HG03520 (cell line): ENCODE data around the gene TAS2R1.

Source experiments
- ATAC-seq: cut with Tn5 transposase; IDR thresholded peaks from one replicate; pipeline ENCODE4 v1.9.1; 2021; ENCODE audit warnings: mild to moderate bottlenecking, moderate library complexity; ENCODE audit not compliant: unreplicated experiment

The TAS2R1 gene, protein sequence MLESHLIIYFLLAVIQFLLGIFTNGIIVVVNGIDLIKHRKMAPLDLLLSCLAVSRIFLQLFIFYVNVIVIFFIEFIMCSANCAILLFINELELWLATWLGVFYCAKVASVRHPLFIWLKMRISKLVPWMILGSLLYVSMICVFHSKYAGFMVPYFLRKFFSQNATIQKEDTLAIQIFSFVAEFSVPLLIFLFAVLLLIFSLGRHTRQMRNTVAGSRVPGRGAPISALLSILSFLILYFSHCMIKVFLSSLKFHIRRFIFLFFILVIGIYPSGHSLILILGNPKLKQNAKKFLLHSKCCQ

DNA sequence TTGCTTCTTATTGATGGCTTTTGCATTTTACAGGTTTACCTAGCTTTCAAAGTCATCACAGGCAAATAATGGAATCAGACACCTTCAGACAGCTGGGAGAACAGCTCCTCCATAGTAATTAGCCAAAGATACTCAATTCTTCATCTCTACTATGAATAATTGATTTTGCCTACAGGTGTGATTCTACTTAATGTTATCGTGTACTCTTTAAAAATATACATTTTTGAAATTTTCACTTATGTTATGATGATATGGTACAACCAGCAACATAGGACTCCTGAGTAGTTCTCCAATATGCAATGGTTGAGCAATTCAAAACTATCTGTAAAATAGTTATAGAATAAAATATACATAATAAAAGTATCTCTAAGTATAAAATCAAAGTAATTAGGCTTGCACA, at the start of gene TAS2R1:
Gene TAS2R1 (minus strand): TSS at position 101 of the 400 bp plus-strand sequence. CDS start 319 bp downstream, outside the sequence.
- no peak for ATAC-seq

DNA sequence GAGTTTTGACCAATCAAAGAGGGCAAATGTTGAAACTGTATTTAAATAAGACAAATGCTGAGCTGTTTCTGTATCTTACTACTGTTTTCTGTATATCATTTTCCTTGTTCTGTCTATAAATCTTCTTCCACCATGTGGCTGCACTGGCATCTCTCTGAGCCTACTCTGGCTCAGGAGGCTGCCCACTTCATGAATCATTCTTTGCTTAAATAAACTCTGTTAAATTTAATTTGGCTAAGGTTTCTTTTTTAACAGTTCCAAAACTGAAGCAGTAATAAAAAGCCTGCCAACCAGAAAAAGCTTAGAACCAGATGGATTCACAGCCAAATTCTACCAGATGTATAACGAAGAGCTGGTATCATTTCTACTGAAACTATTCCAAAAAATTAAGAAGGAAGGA, 40.2 kb upstream of the TAS2R1 start:
- no peak for ATAC-seq

DNA sequence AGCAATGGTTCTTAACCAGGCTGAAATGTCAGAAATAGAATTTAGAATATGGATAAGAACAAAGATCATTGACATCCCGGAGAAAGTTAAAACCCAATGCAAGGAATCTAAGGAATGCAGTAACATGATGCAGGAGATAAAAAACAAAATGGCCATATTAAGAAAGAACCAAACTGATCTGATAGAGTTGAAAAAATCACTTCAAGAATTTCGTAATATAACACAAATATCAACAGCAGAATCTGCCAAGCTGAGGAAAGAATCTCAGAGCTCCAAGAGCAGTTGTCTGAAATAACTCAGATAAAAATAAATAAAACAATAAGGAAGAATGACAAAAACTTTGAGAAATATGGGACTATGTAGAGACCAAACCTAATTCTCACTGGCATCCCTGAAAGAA, 37.8 kb upstream of the TAS2R1 start:
- no peak for ATAC-seq

DNA sequence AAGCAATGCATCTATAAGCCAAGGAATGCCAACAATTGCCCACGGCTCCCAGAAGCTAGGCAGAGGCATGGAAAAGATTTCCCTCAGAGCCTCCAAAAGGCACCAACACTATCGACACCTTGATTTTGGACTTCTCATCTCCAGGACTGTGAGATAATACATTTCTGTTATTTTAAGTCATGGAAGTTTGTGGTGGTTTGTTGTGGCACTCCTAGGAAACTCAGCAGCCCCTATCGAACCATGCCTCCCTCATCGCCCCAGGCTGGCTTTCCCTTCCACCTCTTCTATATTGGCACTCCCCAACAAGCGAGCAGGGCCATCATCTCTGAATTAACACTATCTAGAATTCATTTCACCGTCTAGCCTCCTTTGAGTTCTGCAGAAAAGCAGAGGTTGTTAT, 33.7 kb upstream of the TAS2R1 start:
- no peak for ATAC-seq

DNA sequence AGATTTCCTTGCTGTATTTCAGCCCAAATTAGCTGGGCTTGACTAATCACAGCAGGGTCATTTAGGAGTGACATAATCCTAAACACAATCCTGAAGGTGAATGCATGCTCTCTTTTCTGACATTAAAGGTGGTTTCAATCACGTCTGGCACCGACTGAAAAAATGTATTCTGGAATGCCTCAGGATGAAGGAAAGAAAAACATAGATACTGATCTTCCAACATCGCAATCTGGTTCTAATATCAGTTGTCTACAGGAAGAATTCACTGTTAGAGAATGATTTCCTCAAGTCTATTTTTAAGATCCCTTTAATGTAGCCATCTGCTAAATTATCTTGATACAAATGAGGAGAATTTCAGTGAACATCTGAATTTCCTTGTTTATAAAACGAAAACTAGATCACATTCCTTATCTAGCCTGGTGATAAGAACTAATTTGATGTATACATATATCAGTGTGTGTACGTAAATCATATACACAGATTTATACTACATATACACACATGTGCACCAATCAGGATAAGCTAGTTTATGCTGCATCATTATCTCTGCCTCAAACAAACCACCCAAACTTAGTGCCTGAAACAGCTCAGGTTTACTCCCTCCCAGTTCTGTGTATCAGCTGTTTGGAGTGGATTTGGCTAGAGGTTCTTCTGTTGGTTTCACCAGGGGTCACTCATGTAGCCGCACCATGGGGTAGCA, 31.3 kb upstream of the TAS2R1 start:
- ATAC-seq: no peak

DNA sequence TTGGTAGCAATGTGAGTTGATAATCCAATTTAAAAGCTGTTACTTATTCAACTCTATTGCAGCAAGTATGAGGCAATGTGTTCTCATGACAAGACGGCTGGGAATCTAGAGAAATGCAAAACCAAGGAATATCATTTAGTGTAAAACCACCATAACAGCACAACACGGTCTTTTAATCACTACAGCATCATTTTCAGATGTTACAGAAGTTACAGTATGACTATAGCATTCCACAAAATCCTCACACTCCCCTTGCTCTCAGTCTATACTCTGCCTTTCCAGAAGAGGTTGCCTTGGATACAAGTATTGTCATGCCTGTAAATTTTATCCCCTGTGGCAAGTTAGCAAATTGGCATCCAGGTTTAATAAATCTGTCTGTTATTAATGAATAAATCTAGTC, 28.6 kb upstream of the TAS2R1 start:
- ATAC-seq: no peak

DNA sequence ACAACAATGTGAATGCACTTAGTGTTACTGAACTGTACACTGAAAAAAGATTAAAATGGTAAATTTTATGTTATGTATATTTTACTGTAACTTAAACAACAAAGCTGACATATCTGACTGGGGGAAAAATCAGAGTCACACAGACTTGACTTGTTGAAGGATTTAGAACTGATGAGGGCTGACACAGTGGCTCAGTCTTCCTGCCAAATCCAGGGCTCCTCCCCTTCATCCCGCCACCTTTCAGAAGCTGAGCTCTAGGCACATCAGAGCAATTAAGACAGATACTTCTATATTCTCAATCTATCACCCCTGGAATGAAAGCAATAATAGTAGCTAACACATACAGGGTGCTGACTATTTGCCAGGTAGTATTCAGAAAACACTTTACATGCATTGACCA, 27.7 kb upstream of the TAS2R1 start:
- ATAC-seq: no peak

DNA sequence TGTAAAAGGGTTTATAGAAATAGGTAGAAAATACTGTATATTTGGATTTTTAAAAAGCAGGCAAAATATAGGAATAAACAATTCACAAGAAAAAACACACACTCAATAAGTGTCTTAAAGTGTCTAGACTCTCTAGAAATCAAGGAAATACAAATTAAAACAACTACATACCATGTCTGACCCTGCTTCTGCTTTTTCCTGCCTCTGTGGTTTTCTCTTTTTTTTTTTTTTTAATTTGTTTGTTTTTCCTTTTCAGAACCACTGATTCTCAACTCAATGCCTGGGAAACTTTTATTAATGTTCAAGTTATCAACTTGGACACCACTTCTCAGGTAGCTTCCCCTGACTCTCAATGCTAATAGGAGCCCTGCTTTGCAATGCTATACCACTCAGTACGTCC, 25.5 kb upstream of the TAS2R1 start:
- ATAC-seq: no peak

DNA sequence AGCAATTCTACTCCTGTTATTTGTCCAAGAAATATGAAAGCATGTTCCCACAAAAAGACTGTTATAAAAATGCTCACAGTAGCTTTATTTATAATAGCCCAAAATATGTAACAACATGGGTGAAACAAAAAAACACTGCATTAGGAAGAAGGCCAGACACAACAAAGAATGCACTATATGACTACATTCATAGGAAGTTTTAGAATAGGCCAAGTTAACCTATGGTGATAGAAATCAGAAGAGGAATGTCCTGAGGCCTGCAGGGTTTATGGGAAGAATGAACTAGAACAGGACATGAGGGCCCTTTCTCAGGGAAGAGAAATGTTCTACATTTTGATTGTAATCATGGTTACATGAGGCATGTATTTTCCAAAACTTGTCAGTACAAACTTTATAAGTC, 24.7 kb upstream of the TAS2R1 start:
- ATAC-seq: no peak

DNA sequence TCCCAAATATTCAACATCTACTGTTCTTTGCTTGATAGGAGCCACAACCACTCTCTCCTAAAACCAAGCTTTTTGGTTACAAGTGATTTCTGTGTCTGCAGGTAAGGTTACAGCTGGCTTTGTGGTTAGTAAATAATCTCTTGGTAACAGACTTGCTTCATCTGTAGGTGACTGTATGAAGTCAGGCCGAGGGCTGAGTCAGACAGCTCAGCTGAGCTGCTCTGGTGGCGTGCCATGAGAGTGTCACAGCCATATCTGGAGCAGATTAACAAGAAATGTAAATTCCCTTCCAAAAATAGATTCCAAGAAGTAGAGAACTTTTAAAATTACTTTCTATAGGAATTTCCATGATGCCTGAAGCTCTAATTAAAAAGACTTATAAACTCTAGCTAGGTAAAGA, 23.7 kb upstream of the TAS2R1 start:
- ATAC-seq: peak; percentile 91

DNA sequence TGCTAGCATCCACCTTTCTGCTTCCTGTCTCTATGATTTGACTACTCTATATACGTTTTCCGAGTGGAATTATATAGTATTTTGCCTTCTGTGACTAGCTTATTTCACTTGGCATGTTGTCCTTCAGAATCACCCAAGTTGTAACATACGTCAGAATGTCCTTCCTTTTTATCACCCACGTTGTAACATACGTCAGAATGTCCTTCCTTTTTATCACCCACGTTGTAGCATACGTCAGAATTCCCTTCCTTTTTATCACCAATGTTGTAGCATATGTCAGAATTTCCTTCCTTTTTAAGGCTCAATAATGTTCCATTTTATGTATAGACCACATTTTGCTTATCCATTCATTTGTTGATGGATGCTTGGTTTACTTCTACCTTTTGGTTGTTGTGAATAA, 22.9 kb upstream of the TAS2R1 start:
- no peak for ATAC-seq

DNA sequence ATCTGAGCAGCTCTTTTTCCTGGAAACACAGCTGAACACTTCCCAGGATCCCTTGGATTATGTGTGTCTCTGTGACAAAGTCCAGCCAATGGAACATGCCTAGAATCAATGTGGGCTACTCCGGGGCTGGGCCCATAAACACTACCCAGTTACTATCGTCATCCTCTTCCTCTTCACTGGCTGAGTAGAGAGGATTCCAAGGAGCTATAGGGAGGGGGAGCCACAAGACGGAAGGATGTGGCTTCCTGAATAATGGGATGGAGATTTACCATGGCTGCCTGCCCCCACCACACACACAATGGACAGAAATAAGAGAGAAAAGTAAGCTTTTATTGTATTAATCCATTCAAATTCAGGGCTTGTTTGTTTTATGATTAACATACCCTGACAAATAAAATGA, 22.1 kb upstream of the TAS2R1 start:
- no peak for ATAC-seq

DNA sequence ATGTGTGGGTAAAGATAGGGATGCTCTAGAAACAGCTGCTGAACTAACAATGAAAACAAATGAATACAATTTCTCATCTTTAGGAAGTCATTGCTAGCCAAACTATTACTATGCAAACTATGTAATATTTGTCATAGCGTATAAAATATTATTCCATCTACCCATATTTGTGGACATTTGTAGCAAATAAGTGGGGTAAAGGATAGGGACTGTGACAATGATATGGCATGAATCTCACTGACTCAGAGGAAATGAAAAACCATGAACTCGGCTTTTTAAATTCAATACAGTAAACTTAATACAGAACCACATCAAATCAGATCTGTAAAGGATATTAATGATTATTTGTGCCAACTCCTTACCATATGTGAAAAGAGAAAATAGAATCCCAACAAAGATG, 16.7 kb upstream of the TAS2R1 start:
- no peak for ATAC-seq

DNA sequence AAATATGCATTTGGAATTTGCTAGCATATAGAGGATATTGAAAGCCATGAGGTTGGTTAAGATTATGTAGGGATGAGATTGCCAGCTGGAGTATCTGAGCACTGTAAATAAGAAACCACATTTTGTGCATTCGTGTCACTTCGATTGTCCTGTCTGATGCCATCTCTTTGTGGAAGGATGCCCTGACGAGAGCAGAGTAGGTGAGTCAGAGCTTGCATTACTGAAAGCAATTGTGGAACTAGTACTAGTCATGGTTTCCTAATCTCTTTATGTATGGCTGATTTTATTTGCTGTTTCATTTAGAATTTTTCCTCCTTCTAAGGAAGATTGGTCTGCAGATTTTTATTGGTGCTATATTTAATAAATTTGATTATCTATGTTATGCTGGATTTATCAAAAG, 14.5 kb upstream of the TAS2R1 start:
- ATAC-seq: no peak

DNA sequence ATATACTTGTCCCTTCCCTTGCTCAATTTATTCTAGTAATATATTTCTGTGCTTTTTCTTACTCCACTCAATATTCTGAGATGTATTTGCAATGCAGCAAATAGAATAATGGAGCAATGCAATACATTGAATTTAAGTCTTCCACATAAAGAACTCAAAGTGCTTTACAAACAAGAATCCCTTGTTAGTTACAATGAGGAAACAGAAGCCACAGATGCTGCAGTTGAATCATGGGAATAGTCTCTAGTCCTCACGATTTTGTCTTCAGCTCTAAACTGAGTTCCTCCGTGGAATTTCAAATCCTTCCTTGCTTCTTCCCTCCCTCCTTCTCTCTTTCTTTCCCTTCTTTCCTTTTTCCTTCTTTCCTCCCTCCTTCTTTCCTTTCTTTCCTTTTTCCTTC, 12.5 kb upstream of the TAS2R1 start:
- no peak for ATAC-seq

DNA sequence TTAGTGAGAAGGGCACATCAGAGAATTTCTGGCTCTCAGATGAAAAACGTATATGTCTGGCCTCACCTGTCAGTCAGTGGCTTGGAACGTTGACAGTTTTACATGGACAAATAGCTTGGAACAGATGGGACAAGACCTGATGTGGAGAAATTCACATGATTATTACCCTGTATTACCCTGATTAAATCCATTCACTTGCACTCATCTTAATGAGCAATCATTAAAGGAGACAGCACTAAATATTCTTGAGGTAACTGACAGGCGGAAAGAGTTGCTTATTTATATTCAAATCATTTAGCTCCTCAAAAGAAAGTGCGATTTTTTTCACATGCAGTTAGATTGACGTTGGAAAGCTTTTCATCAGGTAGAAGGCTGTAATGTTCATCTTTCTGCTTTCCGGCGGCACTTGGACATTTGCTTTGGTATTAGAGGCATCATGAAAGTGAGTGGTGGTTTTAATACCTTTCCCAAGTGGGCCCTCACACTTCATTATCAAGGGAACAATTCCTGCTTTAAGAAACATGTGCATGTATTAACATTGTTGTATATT, 11.7 kb upstream of the TAS2R1 start:
- no peak for ATAC-seq

DNA sequence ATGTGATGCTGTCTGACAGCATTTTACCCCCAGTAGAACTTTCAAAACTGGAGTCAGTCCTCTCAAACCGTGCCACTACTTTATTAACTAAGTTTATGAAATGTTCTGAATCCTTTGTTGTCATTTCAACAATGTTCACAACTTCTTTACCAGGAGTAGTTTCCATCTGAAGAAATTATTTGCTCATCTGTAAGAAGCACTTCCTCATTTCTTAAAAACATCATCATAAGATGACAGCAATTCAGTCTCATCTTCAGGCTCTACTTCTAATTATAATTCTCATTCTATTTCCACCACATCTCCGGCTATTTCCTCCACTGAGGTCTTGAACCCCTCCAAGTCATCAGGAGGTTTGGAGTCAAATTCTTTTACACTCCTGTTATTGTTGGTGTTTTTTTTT, 2.3 kb upstream of the TAS2R1 start:
- no peak for ATAC-seq

DNA sequence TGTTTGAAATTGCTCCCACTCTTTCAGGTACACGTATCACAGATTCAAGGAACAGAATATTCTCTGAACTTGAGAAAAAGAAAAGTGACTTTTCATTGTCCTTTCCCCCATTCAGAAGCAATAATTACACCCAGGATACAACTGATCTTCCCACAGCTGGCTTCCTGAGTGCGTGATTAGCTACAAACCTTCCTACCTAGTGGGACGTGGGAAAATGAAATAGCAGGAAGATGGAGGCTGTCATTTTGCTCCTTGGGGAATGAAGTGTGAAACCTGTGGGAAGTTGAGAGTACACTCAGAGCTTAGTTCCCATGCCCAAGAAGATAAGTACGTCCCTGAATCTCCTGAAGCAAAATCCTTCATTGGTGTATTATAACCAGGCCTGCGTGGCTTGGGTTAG, 2.6 kb downstream of the TAS2R1 start:
- no peak for ATAC-seq

DNA sequence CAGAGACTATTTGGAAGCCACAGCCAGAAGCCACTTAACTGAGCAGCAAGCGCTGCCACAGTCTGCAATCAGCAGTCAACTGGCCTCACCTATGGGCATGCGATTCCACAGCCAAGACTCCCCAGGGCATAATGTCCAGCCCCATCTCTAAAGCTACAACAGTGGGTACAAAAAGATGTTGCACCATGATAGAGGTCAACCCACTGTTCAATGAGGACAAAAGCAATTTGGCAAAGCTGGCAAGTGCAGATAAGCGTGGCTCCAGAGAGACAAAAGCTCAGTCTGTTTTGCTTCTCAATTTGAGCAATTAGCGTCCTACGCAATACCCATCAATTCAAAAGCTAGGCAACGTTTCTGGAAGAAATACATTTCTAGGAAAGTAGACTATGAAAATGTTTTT, 3.2 kb downstream of the TAS2R1 start:
- ATAC-seq: no peak

DNA sequence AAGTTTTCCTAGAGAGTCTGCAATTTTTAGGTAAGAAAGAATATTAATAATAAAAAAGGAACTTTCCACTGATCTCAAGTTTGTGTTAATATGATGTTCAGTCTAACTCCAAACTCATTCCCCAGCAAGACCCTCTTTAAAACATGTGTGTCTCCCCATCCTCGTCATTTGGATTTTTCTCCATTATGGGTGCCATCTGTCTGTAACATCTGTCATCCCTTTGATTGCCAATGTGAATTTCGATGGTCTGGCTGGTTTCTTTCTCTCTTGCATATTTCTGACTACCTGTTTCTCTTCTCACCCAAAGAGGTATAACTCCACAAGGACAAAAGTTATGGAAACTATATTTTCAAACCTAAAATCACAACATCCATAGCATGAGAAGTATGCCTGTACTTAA, 4.4 kb downstream of the TAS2R1 start:
- ATAC-seq: no peak

DNA sequence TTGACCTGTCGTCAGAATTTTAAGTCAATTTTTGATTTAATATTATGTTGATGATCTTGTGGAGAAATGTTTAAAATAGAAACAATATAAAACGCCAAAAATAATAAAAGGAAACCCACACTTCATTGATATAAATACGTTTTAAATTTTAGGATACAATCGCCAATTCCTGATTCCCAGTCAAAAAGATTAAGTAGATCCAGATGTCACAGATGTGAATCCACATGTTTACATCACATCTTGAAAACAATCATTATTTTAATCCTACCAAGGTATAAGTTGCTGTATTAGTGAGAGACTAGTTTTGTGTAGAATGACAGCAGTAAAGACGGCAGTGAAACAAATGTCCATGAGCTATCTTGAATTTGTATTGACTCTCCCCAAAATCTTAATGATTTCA, 4.9 kb downstream of the TAS2R1 start:
- no peak for ATAC-seq

DNA sequence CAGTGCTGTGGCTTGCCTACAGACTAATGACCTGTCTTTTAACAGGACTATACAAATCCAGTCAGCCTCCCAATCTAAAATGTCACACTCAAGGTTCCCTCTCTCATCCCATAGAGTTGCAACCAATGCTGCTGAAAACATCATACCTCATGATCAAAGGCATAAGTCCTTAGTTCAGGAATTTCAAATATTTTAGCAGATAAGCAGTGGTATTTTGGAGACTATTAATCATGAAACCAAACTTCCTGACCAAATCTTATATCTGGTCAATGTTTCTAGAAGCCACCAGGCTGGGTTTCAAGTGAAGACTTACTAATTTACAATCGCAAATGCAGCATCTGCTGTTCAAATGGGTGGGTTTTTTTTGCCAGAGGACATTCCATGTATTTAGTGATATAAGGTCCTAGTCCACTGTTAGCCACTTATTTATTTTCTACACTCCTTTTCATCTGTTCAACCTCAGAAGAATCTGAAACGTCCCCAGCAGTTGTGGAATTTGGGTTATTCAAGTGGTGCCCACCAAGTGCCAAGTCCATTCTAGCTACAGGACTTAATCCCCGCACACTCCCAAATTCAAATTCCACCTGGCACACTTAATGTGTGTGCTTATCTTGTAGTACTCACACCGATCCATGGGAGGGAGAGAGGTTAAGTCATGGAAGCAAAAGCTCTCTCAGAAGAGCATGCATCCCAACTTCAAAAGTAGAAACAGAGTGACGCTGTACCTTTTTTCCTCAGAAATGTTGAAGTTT, 5.8 kb downstream of the TAS2R1 start:
- no peak for ATAC-seq
